WTC11 (cell line): ENCODE results near the gene FCGBP.

Experiments used
- ATF2 ChIP-seq: sonication (generic); formaldehyde crosslinking; IDR thresholded peaks from 2 replicates; pipeline ENCODE4 v1.8.1; 2022; ENCODE audit warnings: low read depth, missing genetic modification reagents, borderline replicate concordance
- CREB1 ChIP-seq: sonication (generic); formaldehyde crosslinking; IDR thresholded peaks from 2 replicates; pipeline ENCODE4 v1.8.0; 2023; ENCODE audit warnings: mild to moderate bottlenecking, missing genetic modification reagents
- CTCF ChIP-seq: fragments of 200-600 bp; IDR thresholded peaks from 2 replicates; pipeline ENCODE4 v1.8.0; 2022; ENCODE audit warnings: antibody characterized with exemption
- FOXJ3 ChIP-seq: sonication (generic); formaldehyde crosslinking; IDR thresholded peaks from 2 replicates; pipeline ENCODE4 v1.9.0; 2021; ENCODE audit warnings: missing genetic modification reagents, mild to moderate bottlenecking, borderline replicate concordance
- HMGXB4 ChIP-seq: sonication (generic); formaldehyde crosslinking; IDR thresholded peaks from 2 replicates; pipeline ENCODE4 v1.8.1; 2023; ENCODE audit warnings: mild to moderate bottlenecking, moderate library complexity, missing genetic modification reagents
- JUN ChIP-seq: sonication (generic); formaldehyde crosslinking; IDR thresholded peaks from 2 replicates; pipeline ENCODE4 v1.8.0; 2023; ENCODE audit warnings: mild to moderate bottlenecking, missing genetic modification reagents
- MAX ChIP-seq: sonication (generic); formaldehyde crosslinking; IDR thresholded peaks from 2 replicates; pipeline ENCODE4 v1.8.0; 2022; ENCODE audit warnings: mild to moderate bottlenecking, missing genetic modification reagents
- MXD4 ChIP-seq: fragments of 250-450 bp; sonication (Bioruptor Pico); IDR thresholded peaks from 2 replicates; pipeline ENCODE4 v1.8.0; 2021; ENCODE audit warnings: mild to moderate bottlenecking, moderate library complexity, borderline replicate concordance
- TCF7 ChIP-seq: sonication (generic); formaldehyde crosslinking; IDR thresholded peaks from 2 replicates; pipeline ENCODE4 v1.8.0; 2022; ENCODE audit warnings: mild to moderate bottlenecking, low read depth, missing genetic modification reagents, moderate library complexity
- ZNF219 ChIP-seq: sonication (generic); formaldehyde crosslinking; IDR thresholded peaks from 2 replicates; pipeline ENCODE4 v1.8.0; 2023; ENCODE audit warnings: missing genetic modification reagents, mild to moderate bottlenecking, borderline replicate concordance
- ZNF416 ChIP-seq: fragments of 250-450 bp; sonication (Bioruptor Pico); IDR thresholded peaks from 2 replicates; pipeline ENCODE4 v1.9.0; 2021; ENCODE audit warnings: mild to moderate bottlenecking, inconsistent platforms
- ZNF512 ChIP-seq: sonication (generic); formaldehyde crosslinking; IDR thresholded peaks from 2 replicates; pipeline ENCODE4 v1.8.1; 2022; ENCODE audit warnings: missing genetic modification reagents, borderline replicate concordance

GRCh38 chr19:39935364-39935661, 879 bp upstream of the FCGBP start:
- TF ChIP-seq ZNF219 (no peak), ZNF512 (CRISPR knock-in tag) (no peak), CTCF (no peak), JUN (no peak), ATF2 (no peak), ZNF416 (no peak), TCF7 (CRISPR knock-in tag) (no peak), MXD4 (CRISPR knock-in tag) (no peak), FOXJ3 (CRISPR knock-in tag) (no peak), MAX (CRISPR knock-in tag) (no peak), HMGXB4 (CRISPR knock-in tag) (no peak), CREB1 (CRISPR knock-in tag) (no peak)
